BJ (cell line): Measurements from ENCODE around the gene MTM1. TPM values are rescaled to one million over a fixed set of nuclear protein-coding genes. Genes with fewer than 3 reads are reported as not detected.

Experiments
- CTCF ChIA-PET: fragments of 350-600 bp; formaldehyde crosslinking; extraction: SDS; loops from one replicate; lab custom pipeline; 2021; ENCODE audit warnings: antibody characterized with exemption, inconsistent platforms; lab: Yijun Ruan, JAX
- POLR2A ChIA-PET: fragments of 300-600 bp; sonication (Branson Sonifier 250); formaldehyde crosslinking; extraction: SDS; loops from one replicate; lab custom pipeline; 2021; ENCODE audit warnings: antibody characterized with exemption; lab: Charles Lee
- DNase-seq: peaks from one replicate; pipeline ENCODE4 v3.0.0-alpha.2; 2011; ENCODE audit warnings: low read depth
- H3K27me3 ChIP-seq: 2 replicates; pipeline ENCODE4 v1.6.0; 2011; ENCODE audit warnings: low read length; ENCODE audit not compliant: control insufficient read depth, insufficient read depth
- H3K36me3 ChIP-seq: 2 replicates; pipeline ENCODE4 v1.5.1; 2011; ENCODE audit warnings: low read length; ENCODE audit not compliant: control insufficient read depth, insufficient read depth
- H3K4me3 ChIP-seq: 2 replicates; pipeline ENCODE4 v1.5.1; 2011; ENCODE audit warnings: low read depth, mild to moderate bottlenecking, control low read depth, low read length
- CTCF ChIP-seq: IDR thresholded peaks from 2 replicates; pipeline ENCODE4 v1.5.1; 2011; ENCODE audit warnings: low read depth, mild to moderate bottlenecking, control low read depth, inconsistent platforms, low read length, moderate library complexity; ENCODE audit not compliant: insufficient read depth
- polyA minus RNA-seq: library from RNA; depleted of rRNA, polyadenylated mRNA; stranded (reverse); fragments of >200 nt; gene quantifications from 2 replicates; pipeline ENCODE4 v1.2.3, GENCODE V29; 2011; rRNA and poly(A)+ RNA removed
- polyA plus RNA-seq: library from polyadenylated mRNA; depleted of rRNA; stranded (reverse); fragments of >200 nt; gene quantifications from 2 replicates; pipeline ENCODE4 v1.2.3, GENCODE V29; 2011; rRNA removed

Gene MTM1
- polyA plus RNA-seq (2.6 and 4.6 TPM in 2 replicates), polyA minus RNA-seq (1.9 and 2.0 TPM in 2 replicates)

- Histone ChIP-seq H3K4me3 (peak within 1 kb of the TSS; percentile 79), H3K27me3 (no peaks in the 10 kb centered on the region), H3K36me3 (no peaks in the 10 kb centered on the region)
- ChIA-PET POLR2A (no interaction called here), CTCF (no interaction called here)
- DNase-seq = peak; percentile 74
- no peak for TF ChIP-seq CTCF
These were observed at the start of gene MTM1 for GRCh38 chrX:150568320-150569154. Gene MTM1, plus strand, starts transcription at chrX:150568621. Its CDS starts 23,994 bp downstream, at chrX:150592615.

GRCh38 chrX:150522494-150522893, 45.9 kb upstream of the MTM1 start:
- no peak for TF ChIP-seq CTCF
- ChIA-PET POLR2A (no interaction called here), CTCF (no interaction called here)
- DNase-seq = no peak
- H3K27me3 ChIP-seq = no peaks in the 10 kb centered on the region
- H3K4me3 ChIP-seq = no peak overlapping the region
- H3K36me3 ChIP-seq = no peaks in the 10 kb centered on the region

- no peak for TF ChIP-seq CTCF
- Histone ChIP-seq H3K36me3 (no peaks in the 10 kb centered on the region), H3K27me3 (no peaks in the 10 kb centered on the region), H3K4me3 (no peak overlapping the region)
- ChIA-PET POLR2A (no interaction called here), CTCF (no interaction called here)
- no peak for DNase-seq
These were observed 43.1 kb upstream of the MTM1 start for GRCh38 chrX:150525061-150525919.

GRCh38 chrX:150526692-150527091, 41.7 kb upstream of the MTM1 start:
- CTCF ChIA-PET = no interaction called here

More at GRCh38 chrX:150526692-150527091, 41.7 kb upstream of the MTM1 start:
- POLR2A ChIA-PET = no interaction called here
- Histone ChIP-seq H3K4me3 (no peak overlapping the region), H3K36me3 (no peaks in the 10 kb centered on the region), H3K27me3 (no peaks in the 10 kb centered on the region)
- no peak for DNase-seq
- TF ChIP-seq CTCF = no peak
